B cell (primary cell): Measurements from ENCODE around the gene PIH1D1.

Experiments used
- CTCF ChIP-seq: fragments of 200-600 bp; IDR thresholded peaks from one replicate; pipeline ENCODE4 v1.8.0; 2022; ENCODE audit warnings: antibody characterized with exemption, mild to moderate bottlenecking
- EZH2 ChIP-seq: IDR thresholded peaks from 2 replicates; pipeline ENCODE4 v1.6.1; 2012; ENCODE audit warnings: borderline replicate concordance, low read depth, mild to moderate bottlenecking, moderate library complexity, low read length; ENCODE audit not compliant: insufficient read depth, poor library complexity, severe bottlenecking

- TF ChIP-seq CTCF (no peak), EZH2 (no peak)
These were observed 37.4 kb downstream of the PIH1D1 start for GRCh38 chr19:49414256-49414655.
